Uterus (tissue), 4 donors: Measurements from ENCODE around the gene NLRP13. TPM values are rescaled to one million over a fixed set of nuclear protein-coding genes. Genes with fewer than 3 reads are reported as not detected.
"Not testable (repeated sequence)": the region's sequence is repeated elsewhere in the genome, so short reads cannot be mapped to it uniquely, and the experiment has no call there.

Experiments used
- DNase-seq, 2 donors: peaks; one replicate each; pipeline ENCODE4 v3.0.0-alpha.2; 2019 to 2020
- H3K27ac ChIP-seq, 2 donors: fragments of 200-600 bp; sonication (generic); 1 replicate in 1 of 2; 2 replicates in 1 of 2; pipeline ENCODE4 v1.5.1; 2016 to 2018
- H3K27me3 ChIP-seq, 2 donors: fragments of 200-600 bp; sonication (generic); one replicate each; pipeline ENCODE4 v1.5.1; 2018 to 2019; ENCODE audit warnings: control low read depth in 1 of 2
- H3K36me3 ChIP-seq, 2 donors: fragments of 200-600 bp; sonication (generic); one replicate each; pipeline ENCODE4 v1.5.1; 2019; ENCODE audit warnings: control low read depth in 1 of 2
- H3K4me1 ChIP-seq, 2 donors: fragments of 200-600 bp; sonication (generic); one replicate each; pipeline ENCODE4 v1.5.1; 2018 to 2019; ENCODE audit warnings: control low read depth in 1 of 2
- H3K4me3 ChIP-seq, 2 donors: fragments of 200-600 bp; sonication (generic); 1 replicate in 1 of 2; 2 replicates in 1 of 2; pipeline ENCODE4 v1.5.1; 2018 to 2019; ENCODE audit warnings: mild to moderate bottlenecking in 1 of 2
- H3K9me3 ChIP-seq, 2 donors: fragments of 200-600 bp; sonication (generic); one replicate each; pipeline ENCODE4 v1.5.1; 2019; ENCODE audit warnings: control low read depth in 1 of 2
- CTCF ChIP-seq, 4 experiments: fragments of 200-600 bp in 2 of 4; fragments of 450-650 bp in 2 of 4; sonication (generic) in 2 of 4; IDR thresholded peaks; one replicate each; pipeline ENCODE4 v1.5.1; 2016 to 2019; ENCODE audit warnings: antibody characterized with exemption in 4 of 4, mild to moderate bottlenecking in 2 of 4, moderate library complexity in 1 of 4
- POLR2A ChIP-seq, 2 donors: fragments of 450-650 bp; IDR thresholded peaks; one replicate each; pipeline ENCODE4 v1.6.1; 2016; ENCODE audit warnings: antibody characterized with exemption in 2 of 2, mild to moderate bottlenecking in 1 of 2, moderate library complexity in 1 of 2
- intact Hi-C: fragments of 100-400 bp; cut with DNase I; formaldehyde crosslinking; loops from one replicate; pipeline ENCODE4 v1.15.1; 2023; ENCODE audit warnings: low total_unique reads
- total RNA-seq, 4 donors: library from RNA; depleted of rRNA in 3 of 4; stranded (reverse); fragments of >200 nt in 3 of 4; gene quantifications; one replicate each; pipeline versions ENCODE4 v1.1.0 to v1.2.4, GENCODE V29; 2014 to 2023
- donor health status: DM: yes; HTN: yes; CAD: no.

The NLRP13 gene
- total RNA-seq, 4 donors from 2014 or later = not detected

DNA sequence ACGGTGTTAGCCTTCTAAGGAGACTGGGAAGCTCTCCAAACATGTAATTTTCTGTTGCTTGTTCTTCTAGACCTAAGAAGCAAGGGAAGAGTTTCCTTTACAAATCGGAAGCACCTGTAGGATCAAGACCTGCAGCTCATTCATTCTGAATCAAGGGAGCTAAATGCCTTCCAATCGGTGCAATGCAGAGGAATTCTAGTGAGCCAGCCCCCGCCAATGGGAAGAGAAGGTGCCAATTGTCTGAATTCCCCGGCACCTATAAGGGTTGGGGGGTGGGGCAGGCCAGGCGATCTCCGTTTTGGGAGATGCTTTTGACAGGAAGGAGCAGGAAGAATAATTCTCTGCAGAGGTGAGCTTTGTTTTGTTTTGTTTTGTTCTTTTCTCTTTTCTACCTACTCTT, 7.1 kb upstream of the NLRP13 start:
- TF ChIP-seq POLR2A (IDR thresholded peaks at IDR 0.05) = no peak
- no peak for TF ChIP-seq CTCF (IDR thresholded peaks at IDR 0.05)
- H3K4me1 ChIP-seq = no peaks in the 10 kb centered on the region
- no peak overlapping the region for H3K27ac ChIP-seq
- DNase-seq = no peak
- H3K27me3 ChIP-seq = no peaks in the 10 kb centered on the region
- H3K4me3 ChIP-seq = no peak overlapping the region
- intact Hi-C loops = no loop called here
- no peaks in the 10 kb centered on the region for H3K36me3 ChIP-seq
- H3K9me3 ChIP-seq = no peaks in the 10 kb centered on the region

- H3K9me3 ChIP-seq = no peaks in the 10 kb centered on the region
- H3K27me3 ChIP-seq = no peaks in the 10 kb centered on the region
- intact Hi-C loops = no loop called here
- DNase-seq = no peak
- H3K27ac ChIP-seq = no peak overlapping the region
- no peak overlapping the region for H3K4me3 ChIP-seq
- H3K36me3 ChIP-seq = no peaks in the 10 kb centered on the region
- TF ChIP-seq POLR2A (IDR thresholded peaks at IDR 0.05) = no peak
- TF ChIP-seq CTCF (IDR thresholded peaks at IDR 0.05) = no peak
- H3K4me1 ChIP-seq = no peaks in the 10 kb centered on the region
Measured at GRCh38 chr19:55935206-55935605, 3.1 kb upstream of the NLRP13 start.

GRCh38 chr19:55930996-55931515, 1.1 kb downstream of the NLRP13 start:
- TF ChIP-seq POLR2A (IDR thresholded peaks at IDR 0.05) = no peak
- no peak for TF ChIP-seq CTCF (IDR thresholded peaks at IDR 0.05)
- H3K4me3 ChIP-seq = no peak overlapping the region
- no peak overlapping the region for H3K27ac ChIP-seq
- no peak for DNase-seq
- no peaks in the 10 kb centered on the region for H3K9me3 ChIP-seq
- H3K27me3 ChIP-seq = no peaks in the 10 kb centered on the region
- intact Hi-C loops = no loop called here
- no peaks in the 10 kb centered on the region for H3K36me3 ChIP-seq
- H3K4me1 ChIP-seq = no peaks in the 10 kb centered on the region

DNA sequence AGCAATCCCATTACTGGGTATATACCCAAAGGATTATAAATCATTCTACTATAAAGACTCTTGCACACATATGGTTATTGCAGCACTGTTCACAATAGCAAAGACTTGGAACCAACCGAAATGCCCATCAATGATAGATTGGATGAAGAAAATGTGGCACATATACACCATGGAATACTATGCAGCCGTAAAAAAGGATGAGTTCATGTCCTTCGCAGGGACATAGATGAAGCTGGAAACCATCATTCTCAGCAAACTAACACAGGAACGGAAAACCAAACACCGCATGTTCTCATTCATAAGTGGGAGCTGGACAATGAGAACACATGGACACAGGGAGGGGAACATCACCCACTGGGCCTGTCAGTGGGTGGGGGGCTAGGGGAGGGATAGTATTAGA, 2.9 kb downstream of the NLRP13 start:
- H3K4me3 ChIP-seq, H3K4me1 ChIP-seq, H3K36me3 ChIP-seq, H3K9me3 ChIP-seq, intact Hi-C loops, DNase-seq, H3K27me3 ChIP-seq, H3K27ac ChIP-seq: not testable (repeated sequence)

GRCh38 chr19:55927991-55928390, 4.1 kb downstream of the NLRP13 start:
- Histone ChIP-seq H3K27me3 (no peaks in the 10 kb centered on the region), H3K4me1 (no peaks in the 10 kb centered on the region), H3K36me3 (no peaks in the 10 kb centered on the region), H3K9me3 (no peaks in the 10 kb centered on the region), H3K4me3 (no peak overlapping the region), H3K27ac (no peak overlapping the region)
- intact Hi-C loops = no loop called here
- TF ChIP-seq POLR2A (IDR thresholded peaks at IDR 0.05) (no peak), CTCF (IDR thresholded peaks at IDR 0.05) (no peak)
- no peak for DNase-seq

DNA sequence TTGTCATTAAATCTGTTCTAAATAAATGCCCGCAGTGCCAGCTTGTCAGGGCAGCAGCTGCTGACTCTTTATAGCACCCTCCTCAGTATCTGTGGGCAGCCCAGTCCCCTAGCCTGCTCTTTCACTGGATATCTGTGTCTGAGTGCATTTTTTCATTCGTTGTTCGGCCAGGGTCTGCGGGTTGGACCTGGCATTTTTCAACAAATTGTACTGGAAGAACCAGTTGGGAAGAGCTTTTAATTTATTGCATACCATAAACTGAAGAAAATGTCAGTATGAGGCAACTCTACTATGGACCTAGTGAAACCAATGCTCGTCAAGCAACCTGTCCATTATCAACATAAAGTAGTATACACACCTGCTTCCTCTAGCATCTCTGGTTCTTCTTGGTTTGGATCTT, 8.6 kb downstream of the NLRP13 start:
- Histone ChIP-seq H3K4me1 (no peaks in the 10 kb centered on the region), H3K36me3 (no peaks in the 10 kb centered on the region), H3K27ac (no peak overlapping the region), H3K9me3 (no peaks in the 10 kb centered on the region), H3K27me3 (no peaks in the 10 kb centered on the region), H3K4me3 (no peak overlapping the region)
- TF ChIP-seq CTCF (IDR thresholded peaks at IDR 0.05) = no peak
- no peak for TF ChIP-seq POLR2A (IDR thresholded peaks at IDR 0.05)
- no peak for DNase-seq
- intact Hi-C loops = no loop called here
